Amygdala (tissue), 56 donors: ENCODE results near the gene NPC2.

ENCODE experiments used
- DNase-seq, 56 donors: peaks; one replicate each; lab custom pipeline; 2025; lab: John Stamatoyannopoulos, UW

Gene NPC2

GRCh38 chr14:74429991-74430390, 63.1 kb downstream of the NPC2 start:
- DNase-seq: no peak
